K562 (cell line): ENCODE measurements around the gene CPLANE2. TPM values are rescaled to one million over a fixed set of nuclear protein-coding genes. Genes with fewer than 3 reads are reported as not detected.

Source experiments
- ATAC-seq: fragments of 200-7000 bp; cut with Tn5 transposase; 3 replicates; pipeline ENCODE4 v1.9.1; 2020; ENCODE audit warnings: moderate library complexity
- BruUV-seq: library from RNA; stranded (reverse); fragments of 400-500 nt; replicated peaks from 2 replicates; lab custom pipeline; 2021; lab: Mats Ljungman, UMichigan
- CTCF ChIA-PET: fragments of 300-600 bp; formaldehyde crosslinking; extraction: SDS; loops from one replicate; lab custom pipeline; 2021; ENCODE audit warnings: low intra/inter-chr PET ratio; lab: Yijun Ruan, JAX
- POLR2A ChIA-PET: fragments of 300-600, 350-650 bp; sonication (Branson Sonifier 250); formaldehyde crosslinking; extraction: SDS; loops from one replicate; lab custom pipeline; 2021; ENCODE audit warnings: antibody characterized with exemption, inconsistent platforms; lab: Yijun Ruan, JAX
- DNase-seq, 4 experiments: peaks; one replicate each; pipeline versions ENCODE4 v3.0.0 to v3.0.0-alpha.2; 2011 to 2018; ENCODE audit warnings: low spot score in 3 of 4, mixed read lengths in 3 of 4; ENCODE audit errors: extremely low read depth in 1 of 4
- FAIRE-seq: peaks from 2 replicates; lab custom pipeline; 2011; peaks lifted over from hg19 to GRCh38; lab: Jason Lieb, UNC
- H2AFZ ChIP-seq: 2 replicates; pipeline ENCODE4 v1.6.0; 2011; ENCODE audit warnings: low read depth, low read length, control low read depth, inconsistent platforms
- H3K27ac ChIP-seq: fragments of 200-600 bp; 3 replicates; pipeline ENCODE4 v1.8.0; 2011; ENCODE audit warnings: low read depth, mild to moderate bottlenecking, control low read depth, inconsistent platforms, low read length, moderate library complexity, mixed read lengths; ENCODE audit errors: extremely low read depth
- H3K27me3 ChIP-seq, 2 experiments: fragments of 300-600 bp in 1 of 2; 2 replicates in 1 of 2; 3 replicates in 1 of 2; pipeline versions ENCODE4 v1.6.0 to v1.8.0; 2011; ENCODE audit warnings: inconsistent platforms in 2 of 2, low read length in 2 of 2, mild to moderate bottlenecking in 1 of 2, mixed read lengths in 1 of 2, moderate library complexity in 1 of 2; ENCODE audit not compliant: control insufficient read depth in 2 of 2, insufficient read depth in 2 of 2
- H3K36me3 ChIP-seq: fragments of 300-600 bp; 3 replicates; pipeline ENCODE4 v1.8.0; 2011; ENCODE audit warnings: mild to moderate bottlenecking, low read length, inconsistent platforms; ENCODE audit not compliant: control insufficient read depth, insufficient read depth
- H3K4me1 ChIP-seq, 2 experiments: fragments of 200-600 bp in 1 of 2; replicated peaks in 1 of 2; 2 replicates in 1 of 2; 3 replicates in 1 of 2; pipeline versions ENCODE4 v1.5.1 to v1.8.0; 2011; ENCODE audit warnings: inconsistent platforms in 2 of 2, low read length in 2 of 2, mild to moderate bottlenecking in 1 of 2, mixed read lengths in 1 of 2, moderate library complexity in 1 of 2; ENCODE audit not compliant: control insufficient read depth in 2 of 2, insufficient read depth in 2 of 2
- H3K4me2 ChIP-seq: 2 replicates; pipeline ENCODE4 v1.6.1; 2011; ENCODE audit warnings: low read length, control low read depth, inconsistent platforms, mixed read lengths; ENCODE audit not compliant: insufficient read depth
- H3K4me3 ChIP-seq: fragments of 200-600 bp; sonication (generic), shearing (Covaris generic); 2 replicates; pipeline ENCODE4 v1.5.1; 2016; ENCODE audit warnings: control low read depth, inconsistent platforms
- H3K79me2 ChIP-seq: fragments of 200-600 bp; 3 replicates; pipeline ENCODE4 v1.8.0; 2011; ENCODE audit warnings: low read length, inconsistent platforms; ENCODE audit not compliant: control insufficient read depth, insufficient read depth
- H3K9ac ChIP-seq, 2 experiments: 2 replicates each; pipeline versions ENCODE4 v1.6.0 to v1.6.1; 2011; ENCODE audit warnings: low read depth in 2 of 2, low read length in 2 of 2, control low read depth in 1 of 2, inconsistent platforms in 1 of 2, mild to moderate bottlenecking in 1 of 2, mixed read lengths in 1 of 2; ENCODE audit not compliant: insufficient read depth in 1 of 2
- H3K9me1 ChIP-seq: one replicate; pipeline ENCODE4 v1.6.0; 2011; ENCODE audit warnings: inconsistent platforms, mild to moderate bottlenecking, low read length, moderate library complexity; ENCODE audit not compliant: control insufficient read depth, insufficient read depth
- H3K9me3 ChIP-seq: replicated peaks from 2 replicates; pipeline ENCODE4 v1.5.1; 2011; ENCODE audit warnings: low read depth, low read length, inconsistent platforms; ENCODE audit not compliant: control insufficient read depth, insufficient read depth
- H4K20me1 ChIP-seq: replicated peaks from 2 replicates; pipeline ENCODE4 v1.6.1; 2011; ENCODE audit warnings: low read length, inconsistent platforms, mixed read lengths; ENCODE audit not compliant: control insufficient read depth, insufficient read depth
- CLOCK ChIP-seq: fragments of 250-450 bp; sonication (Bioruptor Pico); IDR thresholded peaks from 2 replicates; pipeline ENCODE4 v1.4.0; 2020; ENCODE audit warnings: mild to moderate bottlenecking, moderate library complexity, borderline replicate concordance
- E2F1 ChIP-seq: sonication (generic); formaldehyde crosslinking; IDR thresholded peaks from 2 replicates; pipeline ENCODE4 v1.8.1; 2023; ENCODE audit warnings: mild to moderate bottlenecking, missing genetic modification reagents, moderate library complexity
- ELK3 ChIP-seq: fragments of 450-650 bp; formaldehyde crosslinking; IDR thresholded peaks from 2 replicates; pipeline ENCODE4 v1.4.0; 2020; ENCODE audit warnings: mild to moderate bottlenecking
- EWSR1 ChIP-seq: fragments of 450-650 bp; IDR thresholded peaks from 2 replicates; pipeline ENCODE4 v1.6.1; 2018; ENCODE audit warnings: borderline replicate concordance, mild to moderate bottlenecking, low read depth, moderate library complexity; ENCODE audit not compliant: partially characterized antibody
- FOXA1 ChIP-seq: fragments of 450-650 bp; IDR thresholded peaks from 2 replicates; pipeline ENCODE4 v1.6.1; 2016; ENCODE audit warnings: mild to moderate bottlenecking, borderline replicate concordance
- HDAC3 ChIP-seq: fragments of 450-650 bp; IDR thresholded peaks from 2 replicates; pipeline ENCODE4 v1.6.1; 2018; ENCODE audit warnings: borderline replicate concordance, mild to moderate bottlenecking, moderate library complexity; ENCODE audit not compliant: partially characterized antibody
- HMGXB4 ChIP-seq: sonication (generic); formaldehyde crosslinking; IDR thresholded peaks from 2 replicates; pipeline ENCODE4 v1.8.1; 2023; ENCODE audit warnings: mild to moderate bottlenecking, missing genetic modification reagents
- HNRNPLL ChIP-seq: fragments of 200-400 bp; formaldehyde crosslinking; IDR thresholded peaks from 2 replicates; pipeline ENCODE4 v1.6.1; 2017; ENCODE audit warnings: low read length, low read depth, mild to moderate bottlenecking; ENCODE audit not compliant: poor library complexity, severe bottlenecking
- ZNF239 ChIP-seq: fragments of 250-450 bp; sonication (Bioruptor Pico); IDR thresholded peaks from 2 replicates; pipeline ENCODE4 v1.4.0; 2020; ENCODE audit warnings: mild to moderate bottlenecking
- ZNF449 ChIP-seq: fragments of 250-450 bp; sonication (Bioruptor Pico); IDR thresholded peaks from 2 replicates; pipeline ENCODE4 v1.8.0; 2022; ENCODE audit warnings: moderate library complexity, mild to moderate bottlenecking, inconsistent platforms
- WGBS: fragments of 100-300 bp; shearing (Covaris generic); methylation state at CpG from one replicate; pipeline ENCODE4 v1.1.6; 2016; ENCODE audit warnings: low coverage, mixed read lengths; ENCODE audit not compliant: insufficient coverage; ENCODE audit errors: missing lambda C conversion rate; 5-methylcytosine and 5-hydroxymethylcytosine counted together
- in situ Hi-C: fragments of 300-500 bp; cut with MboI; formaldehyde crosslinking; loops from 4 replicates; pipeline ENCODE4 v1.15.0; 2018; ENCODE audit warnings: inconsistent platforms, mixed read lengths
- intact Hi-C: fragments of 100-400 bp; cut with micrococcal nuclease; formaldehyde crosslinking; loops from 2 replicates; pipeline ENCODE4 v1.14.2; 2022
- polyA plus RNA-seq, 8 experiments: library from polyadenylated mRNA; depleted of rRNA in 4 of 8; stranded (reverse) in 5 of 8; unstranded in 3 of 8; fragments of >200 nt; fragmentation: Nextera tagmentation in 2 of 8; fragmentation: Illumina TruSeq in 1 of 8; extraction: Ambion mirVana in 2 of 8; extraction: Trizol in 1 of 8; gene quantifications; 2 replicates each; pipeline versions ENCODE4 v1.2.1 to v1.2.3, GENCODE V29; 2011 to 2014; ENCODE audit warnings: inconsistent platforms in 1 of 8, missing spikeins in 1 of 8
- total RNA-seq, 7 experiments: library from RNA; depleted of rRNA in 6 of 7; stranded (reverse); fragments of >200 nt in 6 of 7; fragmentation: Illumina TruSeq in 2 of 7; extraction: Trizol in 2 of 7; gene quantifications; 2 replicates each; pipeline versions ENCODE4 v1.2.1 to v1.2.3, GENCODE V29; 2011 to 2021; ENCODE audit warnings: low replicate concordance in 1 of 7

Gene CPLANE2
- total and polyA plus RNA-seq, 9 of the 15 experiments (the other 6 are each of a cell fraction or from before 2014, with no cell fraction given), result 0.17 to 20.9 (median 8.1) TPM

- intact Hi-C loops, result no loop called here
- H3K27ac ChIP-seq, result no peak overlapping the region; the same call in 2 of the 3 replicates
- ChIA-PET CTCF (no interaction called here), POLR2A (interaction anchor here (0.7 to 2.2 kb wide), 2 partner anchors 17 to 193 kb away, joined by 3 to 9 read pairs; no protein-coding TSS in a partner anchor)
- 0 out of 2 replicates have a peak, but pooled peaks cover 3% of the 10 kb centered on the region for H3K9me3 ChIP-seq
- 93% methylated on average over 8 of the region's 8 CpGs for WGBS
- no TSS peak for BruUV-seq
- peaks cover 51 to 57% of the 10 kb centered on the region in 2 experiments; a peak in 4 of 5 replicates for H3K4me1 ChIP-seq
- no peak overlapping the region; the same call in 1 of the 2 replicates for H3K4me2 ChIP-seq
- H3K79me2 ChIP-seq, result peaks cover 12% of the 10 kb centered on the region
- in situ Hi-C loops, result no loop called here
- H3K36me3 ChIP-seq, result peaks cover 21% of the 10 kb centered on the region; the same call in 2 of the 3 replicates
- ATAC-seq, result no peak
- DNase-seq, result no peak
- no peaks in the 10 kb centered on the region for H4K20me1 ChIP-seq
- peaks cover 8% of the 10 kb centered on the region for H3K9me1 ChIP-seq
- H3K9ac ChIP-seq, result peak overlapping the region in 1 of 2 experiments; percentile 29; a peak in 1 of 4 replicates
- H2AFZ ChIP-seq, result no peak overlapping the region
- FAIRE-seq, result no peak
- no peak overlapping the region for H3K4me3 ChIP-seq
- H3K27me3 ChIP-seq, result no peaks in the 10 kb centered on the region
- TF ChIP-seq ELK3 (CRISPR knock-in tag), result no peak
- no peak for TF ChIP-seq CLOCK (CRISPR knock-in tag)
- TF ChIP-seq ZNF239 (CRISPR knock-in tag), result no peak
- TF ChIP-seq HMGXB4 (CRISPR knock-in tag), result no peak
- no peak for TF ChIP-seq E2F1 (CRISPR knock-in tag)
- no peak for TF ChIP-seq HDAC3
- no peak for TF ChIP-seq HNRNPLL
- no peak for TF ChIP-seq EWSR1
- TF ChIP-seq ZNF449 (CRISPR knock-in tag), result no peak
- no peak for TF ChIP-seq FOXA1
Measured at GRCh38 chr1:16233431-16233830, 3.6 kb downstream of the CPLANE2 start.
